ENCODE results near the gene HNRNPU. TPM values are rescaled to one million over a fixed set of nuclear protein-coding genes. Genes with fewer than 3 reads are reported as not detected.
"Not testable (repeated sequence)": the region's sequence is repeated elsewhere in the genome, so short reads cannot be mapped to it uniquely, and the experiment has no call there.

HNRNPU gene
- total and polyA plus RNA-seq, 2 experiments from 2014 or later = 166 to 226 TPM

GRCh38 chr1:244833734-244834542, 30.4 kb downstream of the HNRNPU start:
- H3K27ac ChIP-seq = peak overlapping the region; percentile 99
- H3K9ac ChIP-seq = peak overlapping the region; percentile 98
- H3K4me1 ChIP-seq (ENCODE audit: insufficient read depth) = peaks cover 25% of the 10 kb centered on the region
- H3K27me3 ChIP-seq (replicated peaks; ENCODE audit: insufficient read depth) = no peaks in the 10 kb centered on the region
- in situ Hi-C loops (cut with MboI) = no loop called here
- H3K9me2 ChIP-seq (ENCODE audit: insufficient read depth) = no peaks in the 10 kb centered on the region
- no peaks in the 10 kb centered on the region for H3K36me3 ChIP-seq (ENCODE audit: low read depth)
- no peaks in the 10 kb centered on the region for H4K20me1 ChIP-seq (ENCODE audit: insufficient read depth)
- peak overlapping the region; percentile 99 for H3K4me2 ChIP-seq (ENCODE audit: unreplicated experiment)
- 1 to 4% methylated on average over 32 of the region's 32 CpGs for WGBS, 2 experiments (ENCODE audit: low coverage in 1 of 2, low lambda C conversion rate in 2 of 2, missing lambda C conversion rate in 2 of 2)
- TF ChIP-seq EZH2phosphoT487 (IDR thresholded peaks at IDR 0.05; ENCODE audit: insufficient read depth, low read depth) = no peak
- no peak for TF ChIP-seq EZH2 (IDR thresholded peaks at IDR 0.05; ENCODE audit: insufficient read depth, poor library complexity, severe bottlenecking)
- DNase-seq = peak; percentile 84
- peak overlapping the region; percentile 95 for H3K4me3 ChIP-seq
- peaks cover 32% of the 10 kb centered on the region for H3K79me2 ChIP-seq (ENCODE audit: insufficient read depth)
- peaks cover 47% of the 10 kb centered on the region for H3F3A ChIP-seq (ENCODE audit: insufficient read depth)
- H3K9me3 ChIP-seq (ENCODE audit: low read depth) = no peaks in the 10 kb centered on the region
- H2AFZ ChIP-seq = peak overlapping the region; percentile 80

GRCh38 chr1:244833260-244833659, 31.1 kb downstream of the HNRNPU start:
- WGBS, 2 experiments (ENCODE audit: low coverage in 1 of 2, low lambda C conversion rate in 2 of 2, missing lambda C conversion rate in 2 of 2) = 51 to 57% methylated on average over 8 of the region's 8 CpGs
- in situ Hi-C loops (cut with MboI) = not testable (repeated sequence)

GRCh38 chr1:244830639-244831038, 33.7 kb downstream of the HNRNPU start:
- Histone ChIP-seq H2AFZ (no peak overlapping the region), H3K9me2 (ENCODE audit: insufficient read depth) (no peaks in the 10 kb centered on the region), H3K36me3 (ENCODE audit: low read depth) (no peaks in the 10 kb centered on the region), H3K4me1 (ENCODE audit: insufficient read depth) (peaks cover 8% of the 10 kb centered on the region), H4K20me1 (ENCODE audit: insufficient read depth) (no peaks in the 10 kb centered on the region), H3F3A (ENCODE audit: insufficient read depth) (peaks cover 17% of the 10 kb centered on the region), H3K27ac (no peak overlapping the region), H3K4me3 (no peak overlapping the region), H3K27me3 (replicated peaks; ENCODE audit: insufficient read depth) (no peaks in the 10 kb centered on the region), H3K9ac (no peak overlapping the region), H3K9me3 (ENCODE audit: low read depth) (no peaks in the 10 kb centered on the region), H3K4me2 (ENCODE audit: unreplicated experiment) (no peak overlapping the region), H3K79me2 (ENCODE audit: insufficient read depth) (no peaks in the 10 kb centered on the region)
- WGBS, 2 experiments (ENCODE audit: low coverage in 1 of 2, low lambda C conversion rate in 2 of 2, missing lambda C conversion rate in 2 of 2) = 68 to 70% methylated on average over 3 of the region's 3 CpGs
- no peak for DNase-seq
- in situ Hi-C loops (cut with MboI) = no loop called here
- TF ChIP-seq EZH2phosphoT487 (IDR thresholded peaks at IDR 0.05; ENCODE audit: insufficient read depth, low read depth) (no peak), EZH2 (IDR thresholded peaks at IDR 0.05; ENCODE audit: insufficient read depth, poor library complexity, severe bottlenecking) (no peak)

More at GRCh38 chr1:244833260-244833659, 31.1 kb downstream of the HNRNPU start:
- not testable (repeated sequence) for H4K20me1 ChIP-seq (ENCODE audit: insufficient read depth); H3K36me3 ChIP-seq (ENCODE audit: low read depth); H3K9me3 ChIP-seq (ENCODE audit: low read depth); H3K27me3 ChIP-seq (replicated peaks; ENCODE audit: insufficient read depth); DNase-seq; H3K9me2 ChIP-seq (ENCODE audit: insufficient read depth)
- Histone ChIP-seq H3K79me2 (ENCODE audit: insufficient read depth) (peaks cover 25% of the 10 kb centered on the region), H3F3A (ENCODE audit: insufficient read depth) (peaks cover 42% of the 10 kb centered on the region), H3K4me2 (ENCODE audit: unreplicated experiment) (peak overlapping the region; percentile 99), H3K27ac (peak overlapping the region; percentile 99), H3K4me3 (peak overlapping the region; percentile 95), H3K4me1 (ENCODE audit: insufficient read depth) (peaks cover 23% of the 10 kb centered on the region), H3K9ac (peak overlapping the region; percentile 98), H2AFZ (peak overlapping the region; percentile 80)

DNA sequence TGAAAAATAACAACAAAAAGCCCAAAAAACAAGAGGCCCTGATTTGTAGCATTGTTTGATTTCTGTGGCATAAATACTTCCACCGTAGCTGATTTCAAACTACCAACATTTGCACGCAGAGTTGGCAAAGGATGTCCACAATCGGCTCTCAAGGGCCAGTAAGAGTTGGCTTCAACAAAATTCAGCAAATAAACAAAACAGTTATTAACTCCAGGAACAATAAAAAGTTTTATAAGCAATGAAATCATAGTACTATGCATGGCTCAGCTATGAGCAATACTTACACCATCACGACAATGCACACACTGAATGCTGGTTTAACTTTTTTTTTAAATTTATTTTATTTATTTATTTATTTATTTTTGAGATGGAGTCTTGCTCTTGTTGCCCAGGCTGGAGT, 37.6 kb downstream of the HNRNPU start:
- H3K36me3 ChIP-seq (ENCODE audit: low read depth) = no peaks in the 10 kb centered on the region
- H3K27ac ChIP-seq = no peak overlapping the region
- H3K4me3 ChIP-seq = no peak overlapping the region
- in situ Hi-C loops (cut with MboI) = no loop called here
- H3K4me2 ChIP-seq (ENCODE audit: unreplicated experiment) = no peak overlapping the region
- no peaks in the 10 kb centered on the region for H3K9me3 ChIP-seq (ENCODE audit: low read depth)
- H3K9me2 ChIP-seq (ENCODE audit: insufficient read depth) = no peaks in the 10 kb centered on the region
- no peaks in the 10 kb centered on the region for H3F3A ChIP-seq (ENCODE audit: insufficient read depth)
- no peak for DNase-seq
- H3K4me1 ChIP-seq (ENCODE audit: insufficient read depth) = no peaks in the 10 kb centered on the region
- no peaks in the 10 kb centered on the region for H3K79me2 ChIP-seq (ENCODE audit: insufficient read depth)
- H4K20me1 ChIP-seq (ENCODE audit: insufficient read depth) = no peaks in the 10 kb centered on the region
- 86% methylated on average over 4 of the region's 4 CpGs for WGBS, 2 experiments (ENCODE audit: low coverage in 1 of 2, low lambda C conversion rate in 2 of 2, missing lambda C conversion rate in 2 of 2)
- H3K9ac ChIP-seq = no peak overlapping the region
- H3K27me3 ChIP-seq (replicated peaks; ENCODE audit: insufficient read depth) = no peaks in the 10 kb centered on the region
- H2AFZ ChIP-seq = no peak overlapping the region
- TF ChIP-seq EZH2 (IDR thresholded peaks at IDR 0.05; ENCODE audit: insufficient read depth, poor library complexity, severe bottlenecking) (no peak), EZH2phosphoT487 (IDR thresholded peaks at IDR 0.05; ENCODE audit: insufficient read depth, low read depth) (no peak)

Measured in GM23248 (cell line).